SK-N-SH (cell line): Measurements from ENCODE around the gene LVRN.

Source experiments
- CTCF ChIP-seq: fragments of 200-600 bp; sonication (generic); IDR thresholded peaks from 2 replicates; pipeline ENCODE4 v1.6.1; 2017; ENCODE audit warnings: antibody characterized with exemption, mild to moderate bottlenecking, moderate library complexity
- EP300 ChIP-seq, 2 experiments: IDR thresholded peaks; 2 replicates each; pipeline versions ENCODE4 v1.4.0 to v1.6.1; 2012; ENCODE audit warnings: borderline replicate concordance in 1 of 2, low read depth in 1 of 2, low read length in 1 of 2
- EZH2phosphoT487 ChIP-seq: fragments of 200-600 bp; sonication (generic); IDR thresholded peaks from 2 replicates; pipeline ENCODE4 v1.6.1; 2017; ENCODE audit warnings: low read depth, mixed run types, mild to moderate bottlenecking, antibody characterized with exemption, moderate library complexity, borderline replicate concordance
- FOXJ3 ChIP-seq: sonication (generic); formaldehyde crosslinking; IDR thresholded peaks from 2 replicates; pipeline ENCODE4 v1.5.1; 2020; ENCODE audit warnings: mild to moderate bottlenecking, missing genetic modification reagents
- IRF3 ChIP-seq: fragments of 150-350 bp; IDR thresholded peaks from 2 replicates; pipeline ENCODE4 v1.6.1; 2016; ENCODE audit warnings: mild to moderate bottlenecking, low read depth, low read length
- MXI1 ChIP-seq: IDR thresholded peaks from 2 replicates; pipeline ENCODE4 v1.6.1; 2012; ENCODE audit warnings: mild to moderate bottlenecking, low read depth, low read length, improper control_type of control experiment
- POLR2AphosphoS5 ChIP-seq: IDR thresholded peaks from 2 replicates; pipeline ENCODE4 v1.6.1; 2012; ENCODE audit warnings: low read depth, low read length
- RAD21 ChIP-seq: IDR thresholded peaks from 2 replicates; pipeline ENCODE4 v1.6.1; 2012; ENCODE audit warnings: mild to moderate bottlenecking, low read length
- RCOR1 ChIP-seq: fragments of 150-350 bp; IDR thresholded peaks from 2 replicates; pipeline ENCODE4 v1.6.1; 2017; ENCODE audit warnings: antibody characterized with exemption, low read length
- SIN3A ChIP-seq: IDR thresholded peaks from 2 replicates; pipeline ENCODE4 v1.6.1; 2012; ENCODE audit warnings: low read depth, mild to moderate bottlenecking, low read length, moderate library complexity, borderline replicate concordance
- ZBTB33 ChIP-seq: IDR thresholded peaks from 2 replicates; pipeline ENCODE4 v1.4.0; 2012; ENCODE audit warnings: low read depth, borderline replicate concordance

GRCh38 chr5:116023619-116024018 lies 61.3 kb downstream of the LVRN start:
- TF ChIP-seq CTCF (no peak), POLR2AphosphoS5 (no peak), EP300 (IDR thresholded peaks at IDR 0.05; ENCODE audit: borderline replicate concordance in 1 of 2, low read depth in 1 of 2, low read length in 1 of 2) (no peak), EZH2phosphoT487 (no peak), ZBTB33 (no peak), FOXJ3 (CRISPR knock-in tag) (no peak), RCOR1 (no peak), MXI1 (no peak), IRF3 (no peak), SIN3A (no peak), RAD21 (no peak)
